GM18909 (cell line): ENCODE measurements around the gene PRPF6.

Experiments
- ATAC-seq: cut with Tn5 transposase; IDR thresholded peaks from one replicate; pipeline ENCODE4 v1.9.1; 2021; ENCODE audit warnings: mild to moderate bottlenecking; ENCODE audit not compliant: unreplicated experiment, poor library complexity

PRPF6 gene

DNA sequence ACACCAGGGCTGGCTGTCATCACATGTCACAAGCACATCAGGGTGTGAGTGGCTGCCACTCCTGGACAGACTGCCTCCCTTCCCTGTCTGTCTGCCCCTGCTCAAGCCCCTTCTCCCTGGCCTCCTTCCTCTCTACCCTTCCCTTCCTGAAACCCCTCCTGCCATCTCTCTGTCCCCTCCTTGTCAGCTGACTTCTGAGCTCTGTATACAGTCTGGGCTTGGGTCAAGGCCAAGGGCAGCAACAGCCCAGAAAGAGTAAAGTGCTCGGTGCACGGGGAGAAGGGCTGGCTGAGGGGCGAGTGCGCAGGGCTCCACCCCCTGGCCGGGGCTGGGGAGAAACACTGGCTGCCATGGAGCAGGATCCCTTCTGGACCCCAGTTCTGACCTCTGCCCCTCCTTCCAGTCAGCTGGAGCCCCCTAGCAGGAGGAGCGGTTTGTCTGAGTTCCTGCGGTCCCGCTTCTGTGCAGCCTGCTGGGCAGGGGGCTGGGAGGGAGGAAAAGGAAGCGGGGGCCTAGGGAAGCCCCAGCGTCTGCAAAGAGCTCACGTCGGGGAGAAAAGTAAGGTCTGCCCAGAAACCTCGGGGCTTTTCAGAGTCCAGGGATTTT, 101.3 kb downstream of the PRPF6 start:
- ATAC-seq = no peak
